HG02623 (cell line): ENCODE data around the gene ACKR1.

Source experiments
- ATAC-seq: cut with Tn5 transposase; IDR thresholded peaks from one replicate; pipeline ENCODE4 v1.9.1; 2021; ENCODE audit warnings: moderate library complexity; ENCODE audit not compliant: unreplicated experiment

Gene ACKR1

DNA sequence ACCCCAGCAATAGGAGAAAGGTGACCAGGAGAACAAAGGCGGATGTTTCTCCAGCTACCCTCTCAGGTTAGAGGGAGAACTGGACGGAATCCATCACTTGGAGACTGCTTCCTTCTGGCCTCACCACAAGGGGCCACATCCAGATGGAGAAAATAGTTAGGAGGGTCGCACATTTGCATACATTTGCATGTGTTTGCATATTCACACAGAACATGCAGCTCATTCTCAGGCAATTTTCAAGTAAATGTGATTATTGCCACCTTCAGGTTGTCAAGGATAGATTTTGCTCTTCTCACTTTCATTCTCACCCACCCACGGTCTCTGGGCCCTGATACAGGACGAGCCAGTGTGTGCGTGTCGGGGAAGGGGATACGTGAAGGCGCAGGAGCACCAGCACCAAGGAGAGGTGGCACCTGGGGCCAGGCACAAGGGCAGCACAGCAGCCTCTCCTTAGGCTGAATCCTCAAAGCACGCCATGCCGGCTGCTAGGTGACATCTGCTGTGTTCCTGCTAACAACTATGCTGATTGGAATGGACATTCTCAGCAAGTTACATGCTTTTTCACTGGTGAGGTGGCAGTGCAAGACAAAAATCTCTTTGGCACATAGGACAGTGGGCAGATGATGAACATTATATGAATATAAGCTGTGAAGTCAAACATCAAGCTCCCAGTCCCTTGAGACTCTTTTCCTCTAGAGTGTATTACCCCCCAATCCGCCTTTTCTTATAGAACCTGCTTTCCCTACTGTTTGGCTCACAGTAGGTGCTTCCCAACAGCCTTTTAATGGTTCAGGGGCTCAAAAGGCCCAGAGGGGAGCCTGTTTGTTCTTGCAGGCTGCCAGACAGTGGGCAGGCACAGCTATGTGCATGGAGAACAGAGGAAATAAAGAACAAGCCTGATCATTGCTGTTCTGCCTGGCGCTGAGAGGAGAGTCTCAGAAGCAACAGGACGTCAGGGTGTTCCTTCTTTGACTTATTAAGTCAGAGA lies 14.3 kb downstream of the ACKR1 start:
- no peak for ATAC-seq

DNA sequence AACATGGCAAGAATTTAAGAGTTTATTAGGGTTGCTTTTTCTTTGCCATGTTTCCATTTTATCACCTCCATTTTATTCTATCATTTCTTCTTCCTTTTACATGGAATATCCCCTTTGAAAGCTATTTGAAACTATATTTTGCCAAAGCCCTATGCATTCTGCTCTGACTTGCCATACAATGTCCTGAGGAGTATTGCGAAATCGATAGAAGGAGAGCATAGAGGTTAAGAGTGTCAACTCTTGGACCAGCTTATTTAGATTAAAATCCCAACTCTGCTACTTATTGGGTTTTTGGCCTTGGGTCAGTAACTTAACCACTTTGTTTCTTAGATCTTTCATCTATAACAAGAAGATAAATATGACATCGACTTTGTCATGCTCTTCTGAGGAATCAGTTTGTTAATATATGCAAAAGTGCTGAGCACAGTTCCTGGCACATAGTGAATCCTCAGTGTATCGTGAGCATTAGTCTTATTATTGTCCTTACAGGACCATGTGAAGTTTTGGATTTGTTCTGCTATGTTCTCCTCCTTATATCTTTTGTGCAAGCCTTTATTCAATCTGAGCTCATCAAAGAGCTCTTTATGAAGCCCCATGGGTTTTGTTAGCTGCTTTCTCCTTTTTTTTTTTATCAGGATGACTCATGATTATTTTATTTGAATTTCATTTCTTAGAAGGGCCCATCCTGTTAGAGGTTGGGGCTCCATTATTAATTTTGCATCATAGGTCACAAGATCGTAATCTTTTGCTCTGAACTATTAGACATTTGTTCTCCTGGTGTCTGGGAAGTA lies 17.6 kb downstream of the ACKR1 start:
- ATAC-seq = no peak

DNA sequence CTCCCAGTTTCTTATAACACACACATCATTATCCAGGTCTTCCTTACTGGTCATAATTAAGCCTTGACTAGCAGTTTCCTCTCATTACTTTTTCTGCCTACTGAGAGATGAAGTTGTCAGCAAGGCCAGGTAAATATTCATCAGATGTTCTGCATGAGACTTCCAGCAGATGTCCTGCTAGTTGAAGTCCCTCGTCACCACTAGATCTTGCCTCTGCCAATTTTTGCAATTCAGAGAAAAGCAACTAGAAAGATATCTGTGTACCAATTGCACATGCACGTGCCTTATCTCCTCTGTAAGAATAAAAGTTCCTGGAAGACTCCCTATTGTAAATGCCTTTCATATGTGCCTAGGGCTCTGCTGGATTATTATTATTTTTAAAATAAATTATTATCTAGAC lies 18.3 kb downstream of the ACKR1 start:
- ATAC-seq = no peak

DNA sequence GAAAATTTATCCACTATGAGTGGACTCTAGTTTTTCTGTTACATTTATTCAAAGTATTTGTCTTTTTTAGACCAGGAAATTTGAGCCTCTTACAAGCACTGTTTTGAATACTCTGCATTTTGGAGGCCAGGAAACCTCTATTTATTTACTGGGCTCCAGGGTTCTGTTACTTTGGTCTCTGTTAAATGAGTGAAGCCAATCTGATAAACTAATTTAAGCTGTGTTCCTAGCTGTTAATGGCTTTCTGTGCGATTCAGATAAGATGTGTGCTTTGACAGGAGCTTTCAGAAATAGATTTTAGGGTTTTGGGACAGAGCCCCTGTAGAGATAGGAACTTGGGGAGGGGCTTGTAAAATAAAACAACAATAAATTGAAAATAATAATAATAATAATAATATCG lies 23.9 kb downstream of the ACKR1 start:
- ATAC-seq = no peak

DNA sequence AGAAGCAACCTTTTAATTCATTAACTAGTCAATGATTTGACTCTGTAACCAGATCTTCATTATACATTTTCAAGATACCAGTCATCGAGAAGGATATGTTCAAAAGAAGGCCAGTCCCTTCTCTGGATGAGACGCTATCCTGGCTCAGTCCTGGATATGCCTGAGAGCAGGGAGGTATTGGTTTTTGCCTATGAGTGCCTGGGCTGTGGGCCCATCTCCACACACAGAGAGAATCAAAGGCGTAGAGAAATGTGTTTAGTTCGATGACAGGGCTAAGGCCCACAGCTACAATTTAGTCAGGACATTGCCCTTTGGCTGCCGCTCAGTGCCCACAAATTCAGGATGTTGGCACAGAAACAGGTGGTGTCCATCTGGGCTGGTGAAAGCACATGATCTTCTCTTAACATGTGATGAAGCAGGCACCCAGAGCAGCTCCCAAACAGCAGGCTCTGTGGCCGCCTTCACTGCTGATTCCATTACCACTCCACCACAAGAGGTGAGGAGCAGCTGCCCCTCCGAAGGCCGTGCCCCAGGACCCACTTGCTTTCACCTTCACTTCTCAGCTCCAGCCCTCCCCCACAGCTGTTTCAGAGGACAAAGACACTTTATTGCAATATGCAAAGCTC lies 24.7 kb downstream of the ACKR1 start:
- ATAC-seq = no peak

DNA sequence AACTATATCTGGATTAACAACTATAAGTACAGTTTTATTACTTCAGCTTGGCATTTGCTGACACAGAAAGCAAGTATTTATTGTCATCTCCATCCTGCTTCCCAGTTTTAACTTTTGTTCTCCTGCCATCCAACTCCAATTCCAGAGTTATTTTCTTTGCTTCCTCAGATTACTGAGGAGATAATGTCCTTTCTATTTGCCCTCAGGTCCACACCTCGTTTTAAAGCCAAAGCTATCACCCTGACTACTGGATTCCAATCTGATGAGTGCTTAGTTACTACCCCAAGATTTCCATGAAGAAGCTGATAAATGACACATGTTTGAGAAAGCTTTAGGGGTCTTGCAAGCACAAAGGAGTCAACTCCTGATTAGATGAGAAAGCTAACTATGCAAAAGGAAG lies 25.2 kb downstream of the ACKR1 start:
- ATAC-seq = no peak

DNA sequence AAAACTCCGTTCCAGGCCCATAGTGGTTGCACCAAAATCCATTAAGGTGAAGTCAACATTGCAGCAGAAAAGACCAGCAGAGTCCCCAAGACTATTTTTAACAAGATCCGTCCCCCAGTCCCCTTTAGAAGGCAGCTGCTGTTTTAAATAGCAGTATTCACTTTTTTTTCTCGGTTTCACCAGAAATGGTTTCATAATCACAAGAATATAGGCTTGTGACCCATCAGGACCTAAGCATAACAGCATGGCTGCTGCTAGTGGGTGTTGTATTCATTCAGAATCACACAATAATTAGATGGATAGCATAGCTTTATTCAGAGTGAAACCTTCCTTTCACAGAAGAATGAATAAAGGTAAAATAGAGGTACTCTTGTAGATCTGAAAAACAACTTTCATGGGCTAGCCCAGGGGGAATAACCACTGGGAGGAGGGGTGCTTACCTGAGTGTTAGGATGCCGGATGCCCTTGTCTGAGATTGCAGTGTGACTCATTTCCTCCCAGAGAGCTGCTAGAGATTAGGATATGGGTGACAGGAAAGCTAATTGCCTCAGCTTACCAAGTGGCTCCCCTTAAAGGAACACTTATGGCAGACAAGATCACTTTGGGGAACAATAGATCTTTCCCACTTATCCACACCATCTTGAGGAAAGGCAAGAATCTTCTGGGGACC lies 35.0 kb downstream of the ACKR1 start:
- ATAC-seq = peak; percentile 74

DNA sequence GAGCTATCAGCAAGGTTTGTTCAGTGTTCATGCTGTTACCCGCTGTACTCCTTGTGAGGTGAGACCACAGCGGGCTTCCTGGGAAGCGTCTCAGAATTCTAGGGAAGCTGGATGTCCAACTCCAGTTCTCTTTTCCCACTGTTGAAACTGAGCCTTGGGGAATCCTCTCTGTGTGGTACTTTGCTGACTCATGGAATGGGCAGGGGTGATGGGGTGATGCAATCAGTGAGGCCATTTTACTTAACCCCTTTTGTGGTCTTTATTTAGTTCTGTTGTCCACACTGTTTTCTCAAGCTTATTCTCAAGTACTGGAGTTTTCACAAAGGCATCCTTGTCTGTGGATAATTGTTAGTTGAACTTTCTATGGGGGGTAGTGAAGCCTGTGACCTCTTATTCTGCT lies 42.6 kb downstream of the ACKR1 start:
- ATAC-seq = no peak

DNA sequence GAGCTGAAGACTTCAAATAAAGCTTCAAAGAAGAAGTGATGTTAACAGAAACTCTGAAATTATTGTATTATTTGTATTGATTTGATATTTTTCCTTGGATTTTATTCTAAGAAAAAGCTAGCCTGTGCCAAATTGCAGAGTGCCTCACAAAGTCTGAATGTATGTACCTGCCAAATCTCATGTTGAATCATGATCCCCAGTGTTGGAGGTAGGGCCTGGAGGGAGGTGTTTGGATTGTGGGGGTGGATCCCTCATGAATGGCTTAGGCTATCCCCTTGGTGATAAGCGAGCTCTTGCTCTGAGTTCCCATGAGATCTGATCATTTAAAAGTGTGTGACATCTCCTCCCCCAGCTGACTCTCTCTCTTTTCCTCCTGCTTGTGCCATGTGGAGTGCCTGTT lies 43.6 kb downstream of the ACKR1 start:
- no peak for ATAC-seq

DNA sequence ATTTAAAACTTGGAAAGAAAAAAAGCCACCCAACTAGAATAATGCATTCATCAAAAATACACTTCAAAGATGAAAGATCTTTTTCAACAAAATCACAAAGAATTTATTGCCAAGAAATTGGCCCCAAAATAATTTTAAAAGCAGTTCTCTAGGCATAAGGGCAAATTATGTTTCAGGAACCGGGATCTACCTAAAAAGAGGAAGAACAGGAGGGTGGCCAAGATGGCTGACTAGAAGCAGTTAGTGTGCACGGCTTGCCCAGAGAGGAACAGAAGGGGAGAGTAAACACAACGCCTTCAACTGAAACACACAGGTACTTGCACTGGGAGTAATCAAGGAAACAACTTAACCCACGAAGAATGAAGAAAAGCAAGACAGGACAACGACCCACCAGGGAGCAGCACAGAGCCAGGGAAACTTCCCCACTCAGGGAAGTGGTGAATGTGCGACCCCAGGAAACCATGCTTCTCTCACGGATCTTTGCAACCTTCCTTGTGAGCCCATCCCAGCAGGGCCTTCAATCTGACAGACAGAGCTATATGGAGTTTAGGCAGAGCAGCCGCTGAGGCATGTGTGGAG lies 46.1 kb downstream of the ACKR1 start:
- ATAC-seq = no peak
